Measurements from ENCODE around the gene CFAP70.

Gene CFAP70

DNA sequence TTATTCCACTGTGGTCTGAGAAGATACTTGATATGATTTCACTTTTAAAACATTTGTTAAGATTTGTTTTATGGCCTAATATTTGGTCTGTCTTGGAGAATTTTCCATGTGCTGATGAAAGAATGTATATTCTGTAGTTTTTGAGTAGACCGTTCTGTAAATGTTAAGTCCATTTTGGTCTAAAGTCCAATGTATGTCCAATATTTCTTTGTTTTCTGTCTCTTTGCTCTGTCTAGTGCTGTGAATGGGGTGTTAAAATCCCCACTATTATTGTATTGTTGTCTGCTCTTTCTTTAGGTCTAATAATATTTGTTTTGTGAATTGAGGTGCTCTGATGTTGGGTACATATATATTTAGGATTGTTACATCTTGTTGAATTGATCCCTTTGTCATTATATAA, 142.9 kb downstream of the CFAP70 start:
- H3K9me3 ChIP-seq: no peaks in the 10 kb centered on the region
- TF ChIP-seq, protein P1, sequence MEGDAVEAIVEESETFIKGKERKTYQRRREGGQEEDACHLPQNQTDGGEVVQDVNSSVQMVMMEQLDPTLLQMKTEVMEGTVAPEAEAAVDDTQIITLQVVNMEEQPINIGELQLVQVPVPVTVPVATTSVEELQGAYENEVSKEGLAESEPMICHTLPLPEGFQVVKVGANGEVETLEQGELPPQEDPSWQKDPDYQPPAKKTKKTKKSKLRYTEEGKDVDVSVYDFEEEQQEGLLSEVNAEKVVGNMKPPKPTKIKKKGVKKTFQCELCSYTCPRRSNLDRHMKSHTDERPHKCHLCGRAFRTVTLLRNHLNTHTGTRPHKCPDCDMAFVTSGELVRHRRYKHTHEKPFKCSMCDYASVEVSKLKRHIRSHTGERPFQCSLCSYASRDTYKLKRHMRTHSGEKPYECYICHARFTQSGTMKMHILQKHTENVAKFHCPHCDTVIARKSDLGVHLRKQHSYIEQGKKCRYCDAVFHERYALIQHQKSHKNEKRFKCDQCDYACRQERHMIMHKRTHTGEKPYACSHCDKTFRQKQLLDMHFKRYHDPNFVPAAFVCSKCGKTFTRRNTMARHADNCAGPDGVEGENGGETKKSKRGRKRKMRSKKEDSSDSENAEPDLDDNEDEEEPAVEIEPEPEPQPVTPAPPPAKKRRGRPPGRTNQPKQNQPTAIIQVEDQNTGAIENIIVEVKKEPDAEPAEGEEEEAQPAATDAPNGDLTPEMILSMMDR (IDR thresholded peaks at IDR 0.05): no peak
- H3K36me3 ChIP-seq: peaks cover 22% of the 10 kb centered on the region
- H3K27me3 ChIP-seq: no peaks in the 10 kb centered on the region
- no peak overlapping the region for H3K27ac ChIP-seq
- no peak overlapping the region for H3K4me3 ChIP-seq (ENCODE audit: low read depth in 1 of 2, low read length in 1 of 2)
- no peaks in the 10 kb centered on the region for H3K4me1 ChIP-seq (ENCODE audit: control insufficient read depth in 1 of 2, insufficient read depth in 1 of 2, low read depth in 1 of 2, low read length in 1 of 2)

DNA sequence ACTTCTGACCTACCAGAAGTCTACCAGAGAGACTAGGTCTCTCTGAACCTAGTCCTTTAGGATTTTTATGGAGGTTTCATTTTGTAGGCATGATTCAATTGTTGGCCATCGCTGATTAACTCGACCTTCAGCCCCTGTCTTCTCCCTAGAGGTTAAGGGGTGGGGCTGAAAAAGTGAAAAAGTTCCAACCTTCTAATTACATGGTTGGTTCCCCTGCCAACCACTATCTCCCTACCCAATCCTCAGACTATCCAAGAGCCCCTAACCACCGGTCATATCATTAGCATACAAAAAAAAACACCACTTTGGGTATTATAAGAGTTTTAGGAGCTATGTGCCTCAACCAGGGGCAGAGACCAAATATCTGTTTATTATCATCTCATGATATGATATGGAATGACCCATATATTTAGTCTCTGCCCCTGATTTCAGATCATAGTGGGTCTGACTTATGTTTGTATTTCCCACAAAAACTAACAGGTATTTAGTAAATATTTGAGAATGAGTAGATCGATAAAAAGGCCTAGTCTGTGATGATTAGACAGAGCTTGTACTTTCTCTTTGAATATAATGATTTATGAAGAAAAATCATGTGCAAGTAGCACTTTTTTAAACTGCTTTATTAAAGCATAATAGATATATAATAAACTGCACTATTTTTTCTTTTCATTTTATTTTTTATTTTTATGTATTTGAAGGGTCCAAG, 147.4 kb downstream of the CFAP70 start:
- H3K4me1 ChIP-seq (ENCODE audit: control insufficient read depth in 1 of 2, insufficient read depth in 1 of 2, low read depth in 1 of 2, low read length in 1 of 2): no peaks in the 10 kb centered on the region
- TF ChIP-seq, protein P1 (IDR thresholded peaks at IDR 0.05): no peak

DNA sequence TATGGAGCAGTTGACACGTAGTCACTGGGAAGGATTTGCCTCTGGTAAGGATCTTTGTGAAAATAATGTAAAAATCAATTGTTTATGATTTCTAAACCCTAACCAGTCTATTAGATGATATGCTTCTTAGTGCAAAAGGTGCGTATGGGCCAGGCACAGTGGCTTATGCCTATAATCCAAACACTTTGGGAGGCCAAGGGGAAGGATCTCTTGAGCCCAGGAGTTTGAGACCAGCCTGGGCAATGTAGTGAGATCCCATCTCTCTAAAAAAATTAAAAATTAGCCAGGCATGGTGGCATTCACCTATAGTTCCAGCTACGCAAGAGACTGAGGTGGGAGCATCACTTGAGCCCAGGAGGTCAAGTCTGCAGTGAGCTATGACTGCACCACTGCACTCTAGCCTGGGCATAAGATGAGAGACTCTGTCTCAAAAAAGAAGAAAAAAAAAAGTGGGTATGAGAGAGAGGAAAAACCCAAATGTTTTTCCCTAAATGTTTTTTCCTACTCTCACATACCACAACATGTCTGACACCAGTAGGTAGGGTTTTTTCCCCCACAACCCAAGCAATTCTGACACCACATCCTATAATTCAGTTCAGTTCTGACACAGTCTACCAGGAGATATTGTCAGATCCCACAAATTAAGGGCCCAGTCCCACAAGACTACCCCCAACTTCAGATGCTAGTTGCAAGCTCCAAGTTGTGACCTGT, 148.1 kb downstream of the CFAP70 start:
- Histone ChIP-seq H3K27me3 (no peaks in the 10 kb centered on the region), H3K4me1 (ENCODE audit: control insufficient read depth in 1 of 2, insufficient read depth in 1 of 2, low read depth in 1 of 2, low read length in 1 of 2) (no peaks in the 10 kb centered on the region), H3K9me3 (no peaks in the 10 kb centered on the region), H3K36me3 (peaks cover 25% of the 10 kb centered on the region), H3K4me3 (ENCODE audit: low read depth in 1 of 2, low read length in 1 of 2) (no peak overlapping the region), H3K27ac (no peak overlapping the region)
- TF ChIP-seq, protein P1 (IDR thresholded peaks at IDR 0.05): no peak

More for the DNA sequence above, 147.4 kb downstream of the CFAP70 start:
- H3K27ac ChIP-seq: no peak overlapping the region
- peaks cover 25% of the 10 kb centered on the region for H3K36me3 ChIP-seq
- H3K9me3 ChIP-seq: no peaks in the 10 kb centered on the region
- no peaks in the 10 kb centered on the region for H3K27me3 ChIP-seq
- no peak overlapping the region for H3K4me3 ChIP-seq (ENCODE audit: low read depth in 1 of 2, low read length in 1 of 2)

DNA sequence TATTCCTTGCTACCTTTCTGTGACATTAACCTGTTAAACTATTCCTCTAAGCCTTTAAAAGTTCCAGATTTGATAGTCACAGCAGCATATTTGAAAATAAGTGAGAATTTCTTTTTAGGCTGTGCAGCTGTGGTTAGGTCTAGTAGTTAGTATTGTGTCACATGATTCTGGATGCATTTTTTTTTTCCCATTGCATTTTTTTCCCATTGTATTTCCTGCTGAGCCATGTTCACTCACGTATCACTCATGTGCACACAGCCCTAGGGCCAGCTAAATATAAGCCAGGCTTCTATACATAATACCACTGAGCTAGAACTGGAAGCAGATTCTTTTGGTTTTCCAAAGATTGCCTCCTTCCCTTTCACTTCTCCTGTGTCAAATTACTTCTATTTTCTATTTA, 149.0 kb downstream of the CFAP70 start:
- H3K27ac ChIP-seq: no peak overlapping the region
- no peak overlapping the region for H3K4me3 ChIP-seq (ENCODE audit: low read depth in 1 of 2, low read length in 1 of 2)
- peaks cover 25% of the 10 kb centered on the region for H3K36me3 ChIP-seq

DNA sequence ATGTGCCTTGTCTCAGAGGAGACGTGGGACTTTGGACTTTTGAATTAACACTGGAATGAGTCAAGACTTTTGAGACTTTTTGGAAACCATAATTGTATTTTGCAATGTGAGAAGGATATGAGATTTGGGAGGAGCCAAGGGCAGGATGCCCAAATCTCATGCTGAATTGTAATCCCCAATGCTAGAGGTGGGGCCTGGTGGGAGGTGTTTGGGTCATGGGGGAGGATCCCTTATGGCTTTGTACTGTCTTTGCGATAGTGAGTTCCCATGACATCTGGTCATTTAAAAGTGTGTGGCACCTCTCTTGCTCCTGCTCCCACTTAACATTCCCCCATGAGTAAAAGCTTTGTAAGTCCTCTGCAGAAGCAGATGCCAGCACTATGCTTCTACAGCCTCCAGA, 150.8 kb downstream of the CFAP70 start:
- Histone ChIP-seq H3K4me3 (ENCODE audit: low read depth in 1 of 2, low read length in 1 of 2) (no peak overlapping the region), H3K27me3 (no peaks in the 10 kb centered on the region), H3K4me1 (ENCODE audit: control insufficient read depth in 1 of 2, insufficient read depth in 1 of 2, low read depth in 1 of 2, low read length in 1 of 2) (no peaks in the 10 kb centered on the region), H3K27ac (no peak overlapping the region), H3K36me3 (peaks cover 27% of the 10 kb centered on the region), H3K9me3 (no peaks in the 10 kb centered on the region)
- TF ChIP-seq, protein P1 (IDR thresholded peaks at IDR 0.05): no peak

More for the DNA sequence above, 149.0 kb downstream of the CFAP70 start:
- Histone ChIP-seq H3K27me3 (no peaks in the 10 kb centered on the region), H3K4me1 (ENCODE audit: control insufficient read depth in 1 of 2, insufficient read depth in 1 of 2, low read depth in 1 of 2, low read length in 1 of 2) (no peaks in the 10 kb centered on the region), H3K9me3 (no peaks in the 10 kb centered on the region)
- TF ChIP-seq, protein P1 (IDR thresholded peaks at IDR 0.05): no peak
